Measurements from ENCODE around the gene CAMLG. TPM values are rescaled to one million over a fixed set of nuclear protein-coding genes. Genes with fewer than 3 reads are reported as not detected.

The CAMLG gene
- total RNA-seq, 1 donor from 2014 or later: 37.8 TPM

GRCh38 chr5:134769206-134769605, 30.9 kb downstream of the CAMLG start:
- intact Hi-C loops (cut with DNase I): no loop called here
- DNase-seq (ENCODE audit: low spot score) (no peak), ATAC-seq (no peak)

GRCh38 chr5:134772461-134773125, 34.2 kb downstream of the CAMLG start:
- DNase-seq (ENCODE audit: low spot score): no peak
- no peak for ATAC-seq
- intact Hi-C loops (cut with DNase I): no loop called here

GRCh38 chr5:134777366-134777765, 39.0 kb downstream of the CAMLG start:
- no peak for DNase-seq (ENCODE audit: low spot score)
- intact Hi-C loops (cut with DNase I): no loop called here
- no peak for ATAC-seq

GRCh38 chr5:134784241-134784920, 46.0 kb downstream of the CAMLG start:
- no peak for ATAC-seq
- DNase-seq (ENCODE audit: low spot score): no peak
- intact Hi-C loops (cut with DNase I): no loop called here

- intact Hi-C loops (cut with DNase I): no loop called here
- DNase-seq (ENCODE audit: low spot score) (no peak), ATAC-seq (no peak)
These were observed 46.7 kb downstream of the CAMLG start for GRCh38 chr5:134784946-134785620.

GRCh38 chr5:134787692-134788091, 49.3 kb downstream of the CAMLG start:
- ATAC-seq (no peak), DNase-seq (ENCODE audit: low spot score) (no peak)
- intact Hi-C loops (cut with DNase I): no loop called here

GRCh38 chr5:134791580-134791979, 53.2 kb downstream of the CAMLG start:
- DNase-seq (ENCODE audit: low spot score): no peak
- intact Hi-C loops (cut with DNase I): no loop called here
- ATAC-seq: no peak

- intact Hi-C loops (cut with DNase I): no loop called here
- ATAC-seq (no peak), DNase-seq (ENCODE audit: low spot score) (no peak)
These were observed 53.9 kb downstream of the CAMLG start for GRCh38 chr5:134792286-134792685.

- intact Hi-C loops (cut with DNase I): no loop called here
- DNase-seq (ENCODE audit: low spot score): no peak
- ATAC-seq: no peak
These were observed 54.8 kb downstream of the CAMLG start for GRCh38 chr5:134793111-134793510.

GRCh38 chr5:134794082-134794481, 55.7 kb downstream of the CAMLG start:
- intact Hi-C loops (cut with DNase I): no loop called here
- DNase-seq (ENCODE audit: low spot score) (no peak), ATAC-seq (no peak)

- intact Hi-C loops (cut with DNase I): no loop called here
- DNase-seq (ENCODE audit: low spot score) (no peak), ATAC-seq (no peak)
These were observed 56.5 kb downstream of the CAMLG start for GRCh38 chr5:134794819-134795218.

GRCh38 chr5:134798468-134798867, 60.1 kb downstream of the CAMLG start:
- intact Hi-C loops (cut with DNase I): no loop called here

More at GRCh38 chr5:134798468-134798867, 60.1 kb downstream of the CAMLG start:
- no peak for DNase-seq (ENCODE audit: low spot score)
- no peak for ATAC-seq

Other genes with a start within 250 kb of the CAMLG start
- gene JADE2, start 212.9 kb upstream of the CAMLG start, total RNA-seq: 55.0 TPM
- gene SAR1B, start 105.7 kb upstream of the CAMLG start, total RNA-seq: 60.0 TPM
- 26.3 TPM for gene SEC24A, start 89.8 kb upstream of the CAMLG start, total RNA-seq
- 47.2 TPM for gene DDX46, start 20.2 kb downstream of the CAMLG start, total RNA-seq
- 50.1 TPM for gene C5orf24, start 107.4 kb downstream of the CAMLG start, total RNA-seq
- gene TXNDC15, start 135.8 kb downstream of the CAMLG start, total RNA-seq: 84.7 TPM
- 13.6 TPM for gene PCBD2, start 166.6 kb downstream of the CAMLG start, total RNA-seq
- gene CATSPER3, start 229.4 kb downstream of the CAMLG start, total RNA-seq: 0.80 TPM

All from sciatic nerve (tissue), 2 donors.